Stimulated activated CD8-positive, alpha-beta memory T cell treated with anti-CD3 and anti-CD28 coated beads, Interleukin-12 subunit alpha, Interleukin-12 subunit beta, amount 100 ng/mL, for 1 hour (primary cell): ENCODE data around the gene PRTFDC1.
"Not testable (repeated sequence)": the region's sequence is repeated elsewhere in the genome, so short reads cannot be mapped to it uniquely, and the experiment has no call there.

Experiments
- DNase-seq: peaks from one replicate; pipeline ENCODE4 v3.0.0-alpha.2; 2020; ENCODE audit warnings: low read depth

PRTFDC1 gene

DNA sequence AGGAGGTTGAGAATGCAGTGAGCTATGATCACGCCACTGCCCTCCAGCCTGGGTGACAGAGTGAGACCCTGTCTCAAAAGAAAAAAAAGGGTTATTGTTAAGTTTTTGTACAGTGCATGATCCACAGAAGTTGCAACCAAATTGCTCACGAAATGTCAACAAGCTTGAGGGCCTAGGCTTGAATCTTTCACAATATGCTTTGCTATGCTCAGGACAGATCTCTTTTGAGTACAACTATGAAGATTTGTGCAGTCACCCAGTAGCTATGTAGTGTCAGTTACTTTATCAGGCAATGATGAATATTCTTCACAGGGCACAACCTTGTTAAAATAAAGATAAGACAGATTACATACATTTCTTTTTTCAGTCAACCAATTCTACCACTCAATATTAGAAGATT, 109.2 kb downstream of the PRTFDC1 start:
- no peak for DNase-seq

GRCh38 chr10:24842856-24843255, 109.5 kb downstream of the PRTFDC1 start:
- no peak for DNase-seq

DNA sequence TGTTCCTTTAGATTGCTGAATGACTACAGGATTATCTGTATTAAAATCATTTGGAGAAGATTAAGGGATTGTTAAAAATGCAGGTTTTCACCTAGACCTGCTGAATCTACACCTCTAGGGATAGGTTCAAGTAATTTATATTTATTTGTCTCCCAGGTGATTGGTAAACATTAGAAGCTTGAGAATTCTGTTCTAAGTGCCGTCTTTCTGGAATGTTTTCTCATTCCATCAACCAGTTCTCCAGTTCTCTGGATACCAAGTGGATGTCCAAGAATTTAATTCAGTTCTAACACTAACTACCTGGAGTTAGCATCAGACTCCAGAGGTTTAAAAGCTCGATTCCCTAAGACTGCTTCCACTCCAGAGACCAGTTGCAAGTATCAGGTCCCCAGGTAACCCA, 110.9 kb downstream of the PRTFDC1 start:
- DNase-seq: no peak

- DNase-seq: no peak
Observed at GRCh38 chr10:24840784-24841183, 111.6 kb downstream of the PRTFDC1 start.

- not testable (repeated sequence) for DNase-seq
Observed at GRCh38 chr10:24837781-24838180, 114.6 kb downstream of the PRTFDC1 start.

DNA sequence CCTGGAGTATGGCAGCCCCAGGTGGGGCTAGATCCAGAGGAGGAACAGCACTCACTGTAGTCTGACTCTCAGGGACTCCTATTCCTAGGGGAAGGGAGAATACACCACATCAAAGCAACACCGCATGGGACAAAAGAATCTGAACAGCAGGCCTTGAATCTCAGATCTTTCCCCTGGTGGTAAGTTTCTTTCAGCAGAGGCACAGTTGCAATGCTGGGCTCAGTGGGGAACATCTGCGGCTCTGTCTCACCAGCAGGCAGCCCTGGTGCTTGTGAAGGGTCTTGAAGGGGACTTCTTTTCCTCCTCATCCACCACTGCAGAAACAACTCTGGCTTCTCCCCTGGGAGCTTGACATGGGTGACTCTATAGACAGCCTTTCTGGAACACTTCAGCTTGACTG, 117.5 kb downstream of the PRTFDC1 start:
- DNase-seq: no peak

- no peak for DNase-seq
Observed at GRCh38 chr10:24826009-24826408, 126.4 kb downstream of the PRTFDC1 start.

DNA sequence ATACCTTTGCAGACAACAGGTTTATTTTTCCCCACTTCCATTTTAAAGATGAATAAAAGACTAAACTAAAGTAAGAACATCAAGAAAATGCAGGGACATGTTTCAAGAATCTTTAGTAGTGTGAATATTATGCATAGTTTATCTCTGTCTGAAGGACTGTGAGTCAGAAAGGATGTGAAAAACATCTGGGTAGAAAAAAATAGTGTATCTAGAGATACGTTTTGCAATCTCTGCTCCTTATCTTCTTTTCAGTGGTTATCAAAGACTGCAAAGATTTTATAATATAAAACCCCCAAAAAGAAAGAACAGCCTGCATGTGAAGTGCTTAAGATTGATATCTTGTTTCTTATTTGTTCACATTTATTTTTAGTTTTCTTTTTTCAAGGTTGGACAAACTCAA, 126.9 kb downstream of the PRTFDC1 start:
- DNase-seq: no peak

DNA sequence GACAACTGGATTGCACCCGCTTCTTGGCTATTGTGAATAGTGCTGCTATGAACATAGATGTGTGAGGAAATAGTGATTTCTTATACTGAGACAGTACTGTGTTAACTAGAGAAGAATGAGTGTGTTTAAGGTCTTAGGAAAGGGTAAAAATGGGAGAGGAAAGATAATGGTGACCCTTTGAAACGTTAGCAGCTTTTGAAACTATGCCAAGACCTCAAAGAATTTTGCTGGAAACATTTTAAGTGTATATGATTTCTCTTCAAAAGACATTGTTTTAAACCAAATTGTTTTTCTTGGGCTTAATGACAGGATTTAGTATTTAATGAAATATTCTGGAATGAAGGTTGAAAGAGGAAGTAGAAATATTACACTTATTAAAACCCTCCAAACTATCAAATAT, 127.9 kb downstream of the PRTFDC1 start:
- no peak for DNase-seq

- no peak for DNase-seq
Observed at GRCh38 chr10:24824124-24824523, 128.3 kb downstream of the PRTFDC1 start.

GRCh38 chr10:24822590-24822989, 129.8 kb downstream of the PRTFDC1 start:
- DNase-seq: no peak

DNA sequence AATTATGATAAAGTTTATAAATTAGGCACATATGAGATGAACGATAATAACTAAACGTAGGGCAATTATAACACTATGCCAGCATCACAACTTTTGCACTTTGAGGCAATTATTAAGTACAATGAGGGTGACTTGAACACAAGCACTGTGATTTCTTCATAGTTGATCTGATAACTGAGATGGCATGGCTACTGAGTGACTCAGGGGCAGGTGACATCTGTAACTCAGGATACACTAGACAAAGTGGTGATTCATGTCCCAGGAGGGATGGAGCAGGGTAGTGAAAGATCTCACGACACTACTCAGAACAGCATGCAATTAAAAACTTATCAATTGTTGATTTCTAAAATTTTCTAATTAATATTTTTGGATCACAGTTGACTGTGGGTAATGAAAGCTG, 130.4 kb downstream of the PRTFDC1 start:
- DNase-seq: no peak

DNA sequence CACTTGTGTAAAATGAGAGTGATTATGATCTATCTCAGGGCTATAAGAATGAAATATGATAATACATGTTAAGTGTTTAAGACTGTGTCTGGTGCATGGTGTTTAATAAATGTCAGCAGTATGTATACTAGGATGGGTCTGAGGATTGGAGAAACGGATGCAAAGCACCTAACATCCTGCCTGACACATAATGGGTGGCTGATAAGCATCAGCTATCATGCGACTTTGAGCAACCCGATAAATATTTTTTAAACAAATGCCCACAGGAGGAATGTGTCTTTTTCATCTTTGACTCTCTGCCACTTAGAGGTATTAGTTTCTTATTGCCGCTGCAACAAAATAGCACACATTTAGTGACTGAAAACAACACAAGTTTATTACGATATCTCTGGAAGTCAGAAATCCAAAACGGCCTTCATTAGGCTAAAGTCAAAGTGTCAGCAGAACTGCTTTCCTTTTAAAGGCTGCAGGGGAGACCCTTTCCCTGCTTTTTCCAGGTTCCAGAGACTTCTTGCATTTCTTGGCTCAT, 135.5 kb downstream of the PRTFDC1 start:
- no peak for DNase-seq

- no peak for DNase-seq
Observed at GRCh38 chr10:24814568-24815313, 137.7 kb downstream of the PRTFDC1 start.

GRCh38 chr10:24813856-24814255, 138.6 kb downstream of the PRTFDC1 start:
- DNase-seq: no peak

GRCh38 chr10:24806262-24806661, 146.1 kb downstream of the PRTFDC1 start:
- DNase-seq: no peak

DNA sequence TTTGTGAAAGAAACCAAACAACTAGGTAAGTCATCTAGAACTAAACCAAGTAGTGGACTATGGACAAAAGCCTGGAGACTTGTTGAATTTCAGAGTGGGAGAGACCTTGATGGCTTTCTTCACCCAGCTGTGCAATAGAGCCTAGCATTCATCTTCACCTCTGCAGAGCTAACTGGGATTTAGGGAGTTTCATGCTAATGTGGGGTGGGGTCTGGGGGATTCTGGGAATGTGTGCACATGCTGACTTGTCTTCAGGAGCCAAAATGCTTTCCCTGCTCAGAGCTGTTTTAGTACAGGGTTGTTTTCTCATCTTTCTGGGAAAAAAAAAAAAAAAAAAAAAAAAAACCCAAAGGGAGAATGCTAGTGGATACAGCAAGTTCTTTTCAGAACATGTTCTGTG, 147.4 kb downstream of the PRTFDC1 start:
- DNase-seq: no peak

- no peak for DNase-seq
Observed at GRCh38 chr10:24804392-24804791, 148.0 kb downstream of the PRTFDC1 start.

DNA sequence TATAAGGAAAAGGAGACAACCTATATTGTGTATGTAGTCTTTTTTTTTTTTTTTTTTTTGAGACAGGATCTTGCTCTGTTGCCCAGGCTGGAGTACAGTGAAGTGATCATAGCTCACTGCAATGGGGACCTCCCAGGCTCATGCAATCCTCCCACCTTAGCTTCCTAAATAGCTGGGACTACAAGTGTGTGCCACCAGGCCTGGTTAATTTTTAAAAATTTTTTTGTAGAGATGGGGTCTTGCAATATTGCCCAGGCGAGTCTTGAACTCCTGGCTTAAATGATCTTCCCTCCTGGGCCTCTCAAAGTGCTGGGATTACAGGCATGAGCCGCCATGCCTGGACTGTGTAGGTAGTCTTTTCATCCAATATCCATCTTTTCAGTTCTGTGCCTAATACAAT, 150.0 kb downstream of the PRTFDC1 start:
- no peak for DNase-seq

GRCh38 chr10:24800861-24801260, 151.5 kb downstream of the PRTFDC1 start:
- DNase-seq: no peak
